HG03571 (cell line): ENCODE results near the gene SF3B1.
A peak's percentile ranks its signal among the peaks of the same experiment; 100 is the strongest.
"Not testable (repeated sequence)": the region's sequence is repeated elsewhere in the genome, so short reads cannot be mapped to it uniquely, and the experiment has no call there.

Source experiments
- ATAC-seq: cut with Tn5 transposase; IDR thresholded peaks from one replicate; pipeline ENCODE4 v1.9.1; 2021; ENCODE audit not compliant: unreplicated experiment

Gene SF3B1

GRCh38 chr2:197379308-197379917 lies 55.4 kb downstream of the SF3B1 start:
- ATAC-seq, result not testable (repeated sequence)

- no peak for ATAC-seq
Measured at GRCh38 chr2:197378494-197379307, 56.1 kb downstream of the SF3B1 start.

- ATAC-seq, result no peak
Measured at GRCh38 chr2:197378086-197378485, 56.7 kb downstream of the SF3B1 start.

- ATAC-seq, result no peak
Measured at GRCh38 chr2:197377670-197378069, 57.2 kb downstream of the SF3B1 start.

- ATAC-seq, result no peak
Measured at GRCh38 chr2:197372592-197372991, 62.2 kb downstream of the SF3B1 start.

GRCh38 chr2:197370664-197371063 lies 64.2 kb downstream of the SF3B1 start:
- ATAC-seq, result not testable (repeated sequence)

GRCh38 chr2:197369933-197370320 lies 64.9 kb downstream of the SF3B1 start:
- no peak for ATAC-seq

GRCh38 chr2:197369228-197369932 lies 65.4 kb downstream of the SF3B1 start:
- ATAC-seq, result no peak

- ATAC-seq, result no peak
Measured at GRCh38 chr2:197368412-197368811, 66.4 kb downstream of the SF3B1 start.

GRCh38 chr2:197363998-197364397 lies 70.8 kb downstream of the SF3B1 start:
- ATAC-seq, result no peak

- peak; percentile 65 for ATAC-seq
Measured at GRCh38 chr2:197360744-197361156, 74.1 kb downstream of the SF3B1 start.

GRCh38 chr2:197359859-197360258 lies 75.0 kb downstream of the SF3B1 start:
- ATAC-seq, result no peak

GRCh38 chr2:197358931-197359330 lies 75.9 kb downstream of the SF3B1 start:
- ATAC-seq, result no peak

- ATAC-seq, result no peak
Measured at GRCh38 chr2:197357986-197358385, 76.8 kb downstream of the SF3B1 start.

GRCh38 chr2:197356136-197356535 lies 78.7 kb downstream of the SF3B1 start:
- ATAC-seq, result no peak

GRCh38 chr2:197354169-197354558 lies 80.7 kb downstream of the SF3B1 start:
- no peak for ATAC-seq

GRCh38 chr2:197353393-197354168 lies 81.2 kb downstream of the SF3B1 start:
- no peak for ATAC-seq

GRCh38 chr2:197349699-197350098 lies 85.1 kb downstream of the SF3B1 start:
- ATAC-seq, result no peak

- no peak for ATAC-seq
Measured at GRCh38 chr2:197348721-197349360, 86.0 kb downstream of the SF3B1 start.

GRCh38 chr2:197345846-197346370 lies 88.9 kb downstream of the SF3B1 start:
- ATAC-seq, result no peak
